Lower leg skin (tissue), 3 donors: ENCODE data around the gene TET2.

Source experiments
- POLR2A ChIP-seq, 2 donors: fragments of 450-650 bp; IDR thresholded peaks; one replicate each; pipeline ENCODE4 v1.6.1; 2016 to 2017; ENCODE audit warnings: antibody characterized with exemption in 2 of 2, mild to moderate bottlenecking in 1 of 2, moderate library complexity in 1 of 2
- TF ChIP-seq, protein P1 (sequence below), 3 donors: fragments of 450-650 bp; IDR thresholded peaks; one replicate each; pipeline ENCODE4 v1.5.1; 2016; ENCODE audit warnings: antibody characterized with exemption in 3 of 3, mild to moderate bottlenecking in 3 of 3, moderate library complexity in 2 of 3

DNA sequence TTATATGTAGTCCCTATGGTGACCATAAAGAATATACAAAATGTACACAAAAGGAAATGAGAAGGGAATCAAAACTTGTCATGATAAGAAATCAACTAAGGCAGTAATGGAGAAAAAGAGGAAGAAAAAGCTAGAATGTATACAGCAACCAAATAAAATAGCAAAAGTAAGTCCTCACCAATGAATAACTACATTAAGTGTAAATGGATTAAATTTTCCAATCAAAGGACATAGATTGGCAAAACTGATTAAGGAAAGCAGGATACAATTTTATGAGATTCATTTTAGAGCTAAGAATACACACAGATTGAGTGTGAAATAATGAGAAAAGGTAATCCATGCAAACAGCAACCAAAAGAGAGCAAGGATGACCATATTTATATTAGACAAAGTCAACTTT, 157.4 kb downstream of the TET2 start:
- TF ChIP-seq, protein P1, sequence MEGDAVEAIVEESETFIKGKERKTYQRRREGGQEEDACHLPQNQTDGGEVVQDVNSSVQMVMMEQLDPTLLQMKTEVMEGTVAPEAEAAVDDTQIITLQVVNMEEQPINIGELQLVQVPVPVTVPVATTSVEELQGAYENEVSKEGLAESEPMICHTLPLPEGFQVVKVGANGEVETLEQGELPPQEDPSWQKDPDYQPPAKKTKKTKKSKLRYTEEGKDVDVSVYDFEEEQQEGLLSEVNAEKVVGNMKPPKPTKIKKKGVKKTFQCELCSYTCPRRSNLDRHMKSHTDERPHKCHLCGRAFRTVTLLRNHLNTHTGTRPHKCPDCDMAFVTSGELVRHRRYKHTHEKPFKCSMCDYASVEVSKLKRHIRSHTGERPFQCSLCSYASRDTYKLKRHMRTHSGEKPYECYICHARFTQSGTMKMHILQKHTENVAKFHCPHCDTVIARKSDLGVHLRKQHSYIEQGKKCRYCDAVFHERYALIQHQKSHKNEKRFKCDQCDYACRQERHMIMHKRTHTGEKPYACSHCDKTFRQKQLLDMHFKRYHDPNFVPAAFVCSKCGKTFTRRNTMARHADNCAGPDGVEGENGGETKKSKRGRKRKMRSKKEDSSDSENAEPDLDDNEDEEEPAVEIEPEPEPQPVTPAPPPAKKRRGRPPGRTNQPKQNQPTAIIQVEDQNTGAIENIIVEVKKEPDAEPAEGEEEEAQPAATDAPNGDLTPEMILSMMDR (IDR thresholded peaks at IDR 0.05), result no peak
- no peak for TF ChIP-seq POLR2A (IDR thresholded peaks at IDR 0.05)
